HepG2 (cell line): Measurements from ENCODE around the gene PFKFB4. TPM values are rescaled to one million over a fixed set of nuclear protein-coding genes. Genes with fewer than 3 reads are reported as not detected.

Experiments used
- ATF7-NPFF ChIP-seq: sonication (generic); formaldehyde crosslinking; IDR thresholded peaks from 2 replicates; pipeline ENCODE4 v1.8.1; 2023; ENCODE audit warnings: mild to moderate bottlenecking, low read depth, missing genetic modification reagents, moderate library complexity
- EHMT2 ChIP-seq: fragments of 200-600 bp; sonication (generic); IDR thresholded peaks from 2 replicates; pipeline ENCODE4 v1.7.0; 2017; ENCODE audit warnings: antibody characterized with exemption, low read depth, low read length, borderline replicate concordance
- FOXO1 ChIP-seq: sonication (generic); formaldehyde crosslinking; IDR thresholded peaks from 2 replicates; pipeline ENCODE4 v1.4.0; 2020; ENCODE audit warnings: missing genetic modification reagents
- GLI4 ChIP-seq: sonication (generic); formaldehyde crosslinking; IDR thresholded peaks from 2 replicates; pipeline ENCODE4 v1.5.1; 2020; ENCODE audit warnings: missing genetic modification reagents, mild to moderate bottlenecking, moderate library complexity, borderline replicate concordance
- KDM1A ChIP-seq: IDR thresholded peaks from 2 replicates; pipeline ENCODE4 v1.6.1; 2016; ENCODE audit warnings: missing compliant biosample characterization
- LCORL ChIP-seq, 2 experiments: fragments of 450-650 bp in 1 of 2; sonication (generic) in 1 of 2; formaldehyde crosslinking in 1 of 2; IDR thresholded peaks; 2 replicates each; pipeline versions ENCODE4 v1.5.0 to v1.6.1; 2017 to 2020; ENCODE audit warnings: antibody characterized with exemption in 1 of 2, missing genetic modification reagents in 1 of 2
- NFE2L2 ChIP-seq: fragments of 150-350 bp; IDR thresholded peaks from 2 replicates; pipeline ENCODE4 v1.6.1; 2014; ENCODE audit warnings: low read length
- NFYB ChIP-seq: sonication (generic); formaldehyde crosslinking; IDR thresholded peaks from 2 replicates; pipeline ENCODE4 v1.4.0; 2020; ENCODE audit warnings: missing genetic modification reagents
- PRDM4 ChIP-seq: sonication (generic); formaldehyde crosslinking; IDR thresholded peaks from 2 replicates; pipeline ENCODE4 v1.9.0; 2021; ENCODE audit warnings: missing genetic modification reagents, borderline replicate concordance
- RFXAP ChIP-seq: sonication (generic); formaldehyde crosslinking; IDR thresholded peaks from 2 replicates; pipeline ENCODE4 v1.4.0; 2020; ENCODE audit warnings: missing genetic modification reagents, borderline replicate concordance
- TRIM24 ChIP-seq: sonication (generic); formaldehyde crosslinking; IDR thresholded peaks from 2 replicates; pipeline ENCODE4 v1.8.0; 2022; ENCODE audit warnings: mild to moderate bottlenecking, missing genetic modification reagents
- U2AF2 ChIP-seq: fragments of 200-400 bp; formaldehyde crosslinking; IDR thresholded peaks from 2 replicates; pipeline ENCODE4 v1.6.1; 2017; ENCODE audit warnings: low read depth, mild to moderate bottlenecking, low read length
- ZNF383 ChIP-seq: sonication (generic); formaldehyde crosslinking; IDR thresholded peaks from 2 replicates; pipeline ENCODE4 v1.4.0; 2020; ENCODE audit warnings: missing genetic modification reagents, mild to moderate bottlenecking, borderline replicate concordance
- ZNF496 ChIP-seq: sonication (generic); formaldehyde crosslinking; IDR thresholded peaks from 2 replicates; pipeline ENCODE4 v1.8.1; 2023; ENCODE audit warnings: mild to moderate bottlenecking, moderate library complexity, missing genetic modification reagents; ENCODE audit not compliant: insufficient replicate concordance
- ZNF501 ChIP-seq: sonication (generic); formaldehyde crosslinking; IDR thresholded peaks from 2 replicates; pipeline ENCODE4 v1.5.1; 2020; ENCODE audit warnings: mild to moderate bottlenecking, moderate library complexity, missing genetic modification reagents
- ZNF564 ChIP-seq: sonication (generic); formaldehyde crosslinking; IDR thresholded peaks from 2 replicates; pipeline ENCODE4 v1.8.1; 2023; ENCODE audit warnings: mild to moderate bottlenecking, missing genetic modification reagents
- ZNF776 ChIP-seq: sonication (generic); formaldehyde crosslinking; IDR thresholded peaks from 2 replicates; pipeline ENCODE4 v1.4.0; 2020; ENCODE audit warnings: mild to moderate bottlenecking, missing genetic modification reagents
- ZNF850 ChIP-seq: sonication (generic); formaldehyde crosslinking; conservative IDR thresholded peaks from 2 replicates; pipeline ENCODE4 v1.9.0; 2021; ENCODE audit warnings: mild to moderate bottlenecking, missing genetic modification reagents
- polyA plus RNA-seq, 8 experiments: library from polyadenylated mRNA; depleted of rRNA in 3 of 8; stranded (reverse) in 7 of 8; unstranded in 1 of 8; fragments of >200 nt; fragmentation: Illumina TruSeq in 4 of 8; extraction: Trizol in 4 of 8; gene quantifications; 2 replicates each; pipeline versions ENCODE4 v1.2.1 to v1.2.3, GENCODE V29; 2011 to 2016; ENCODE audit warnings: low read depth in 4 of 8, missing spikeins in 1 of 8, mixed read lengths in 1 of 8; ENCODE audit not compliant: insufficient read depth in 1 of 8
- total RNA-seq, 5 experiments: library from RNA; depleted of rRNA; stranded (reverse); fragments of >200 nt; fragmentation: Illumina TruSeq; extraction: Trizol; gene quantifications; 2 replicates each; pipeline ENCODE4 v1.2.3, GENCODE V29; 2016; ENCODE audit warnings: low read depth in 1 of 5
- TF ChIP-seq, protein P1 (sequence below): IDR thresholded peaks from 2 replicates; pipeline ENCODE4 v1.6.1; 2018; ENCODE audit warnings: missing genetic modification reagents, mild to moderate bottlenecking, missing compliant biosample characterization
- TF ChIP-seq, protein P2 (sequence below): sonication (generic); formaldehyde crosslinking; IDR thresholded peaks from 2 replicates; pipeline ENCODE4 v1.5.1; 2020; ENCODE audit warnings: missing genetic modification reagents, mild to moderate bottlenecking, borderline replicate concordance
- TF ChIP-seq, protein P3 (sequence below): sonication (generic); formaldehyde crosslinking; IDR thresholded peaks from 2 replicates; pipeline ENCODE4 v1.4.0; 2020; ENCODE audit warnings: missing genetic modification reagents
- TF ChIP-seq, protein P4 (sequence below): IDR thresholded peaks from 2 replicates; pipeline ENCODE4 v1.6.1; 2012; ENCODE audit warnings: low read depth, low read length, improper control_type of control experiment

The PFKFB4 gene
- total and polyA plus RNA-seq, 2 of the 13 experiments (the other 11 are each of a cell fraction or from before 2014, with no cell fraction given): 7.1 to 103 TPM

DNA sequence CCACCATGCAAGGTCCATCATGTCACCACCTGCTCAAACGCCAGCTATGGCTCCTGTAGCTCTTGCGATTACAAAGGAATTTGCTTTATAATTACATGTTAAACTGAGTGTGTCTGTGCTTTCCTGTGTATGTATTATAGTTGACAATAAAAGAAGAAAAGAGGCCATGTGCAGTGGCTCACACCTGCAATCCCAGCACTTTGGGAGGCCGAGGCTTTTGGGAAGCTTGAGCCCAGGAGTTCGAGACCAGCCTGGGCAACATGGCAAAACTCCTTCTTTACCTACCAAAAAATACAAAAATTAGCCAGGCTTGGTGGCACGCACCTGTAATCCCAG lies 83.0 kb downstream of the PFKFB4 start (continued):
- TF ChIP-seq PRDM4 (CRISPR knock-in tag): no peak
- TF ChIP-seq ZNF496 (CRISPR knock-in tag): no peak
- no peak for TF ChIP-seq ATF7-NPFF (CRISPR knock-in tag)
- TF ChIP-seq, protein P1, sequence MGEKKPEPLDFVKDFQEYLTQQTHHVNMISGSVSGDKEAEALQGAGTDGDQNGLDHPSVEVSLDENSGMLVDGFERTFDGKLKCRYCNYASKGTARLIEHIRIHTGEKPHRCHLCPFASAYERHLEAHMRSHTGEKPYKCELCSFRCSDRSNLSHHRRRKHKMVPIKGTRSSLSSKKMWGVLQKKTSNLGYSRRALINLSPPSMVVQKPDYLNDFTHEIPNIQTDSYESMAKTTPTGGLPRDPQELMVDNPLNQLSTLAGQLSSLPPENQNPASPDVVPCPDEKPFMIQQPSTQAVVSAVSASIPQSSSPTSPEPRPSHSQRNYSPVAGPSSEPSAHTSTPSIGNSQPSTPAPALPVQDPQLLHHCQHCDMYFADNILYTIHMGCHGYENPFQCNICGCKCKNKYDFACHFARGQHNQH (CRISPR knock-in tag): no peak
- 0 out of 2 replicates have a peak, but pooled peaks have one; percentile 35 for TF ChIP-seq RFXAP (CRISPR knock-in tag)
- no peak for TF ChIP-seq FOXO1 (CRISPR knock-in tag)
- TF ChIP-seq ZNF850: no peak
- TF ChIP-seq EHMT2: peak; percentile 73; the same call in 1 of the 2 replicates
- TF ChIP-seq, protein P2, sequence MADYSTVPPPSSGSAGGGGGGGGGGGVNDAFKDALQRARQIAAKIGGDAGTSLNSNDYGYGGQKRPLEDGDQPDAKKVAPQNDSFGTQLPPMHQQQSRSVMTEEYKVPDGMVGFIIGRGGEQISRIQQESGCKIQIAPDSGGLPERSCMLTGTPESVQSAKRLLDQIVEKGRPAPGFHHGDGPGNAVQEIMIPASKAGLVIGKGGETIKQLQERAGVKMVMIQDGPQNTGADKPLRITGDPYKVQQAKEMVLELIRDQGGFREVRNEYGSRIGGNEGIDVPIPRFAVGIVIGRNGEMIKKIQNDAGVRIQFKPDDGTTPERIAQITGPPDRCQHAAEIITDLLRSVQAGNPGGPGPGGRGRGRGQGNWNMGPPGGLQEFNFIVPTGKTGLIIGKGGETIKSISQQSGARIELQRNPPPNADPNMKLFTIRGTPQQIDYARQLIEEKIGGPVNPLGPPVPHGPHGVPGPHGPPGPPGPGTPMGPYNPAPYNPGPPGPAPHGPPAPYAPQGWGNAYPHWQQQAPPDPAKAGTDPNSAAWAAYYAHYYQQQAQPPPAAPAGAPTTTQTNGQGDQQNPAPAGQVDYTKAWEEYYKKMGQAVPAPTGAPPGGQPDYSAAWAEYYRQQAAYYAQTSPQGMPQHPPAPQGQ (CRISPR knock-in tag): no peak
- TF ChIP-seq KDM1A (CRISPR knock-in tag): 0 out of 2 replicates have a peak, but pooled peaks have one; percentile 27
- 0 out of 2 replicates have a peak, but pooled peaks have one; percentile 42 for TF ChIP-seq ZNF501 (CRISPR knock-in tag)
- TF ChIP-seq TRIM24: 0 out of 2 replicates have a peak, but pooled peaks have one; percentile 3
- no peak for TF ChIP-seq NFE2L2
- TF ChIP-seq, protein P3, sequence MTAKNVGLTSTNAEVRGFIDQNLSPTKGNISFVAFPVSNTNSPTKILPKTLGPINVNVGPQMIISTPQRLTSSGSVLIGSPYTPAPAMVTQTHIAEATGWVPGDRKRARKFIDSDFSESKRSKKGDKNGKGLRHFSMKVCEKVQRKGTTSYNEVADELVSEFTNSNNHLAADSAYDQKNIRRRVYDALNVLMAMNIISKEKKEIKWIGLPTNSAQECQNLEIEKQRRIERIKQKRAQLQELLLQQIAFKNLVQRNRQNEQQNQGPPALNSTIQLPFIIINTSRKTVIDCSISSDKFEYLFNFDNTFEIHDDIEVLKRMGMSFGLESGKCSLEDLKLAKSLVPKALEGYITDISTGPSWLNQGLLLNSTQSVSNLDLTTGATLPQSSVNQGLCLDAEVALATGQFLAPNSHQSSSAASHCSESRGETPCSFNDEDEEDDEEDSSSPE (CRISPR knock-in tag): peak; percentile 30; the same call in 1 of the 2 replicates
- TF ChIP-seq ZNF776 (CRISPR knock-in tag): no peak
- no peak for TF ChIP-seq GLI4
- no peak for TF ChIP-seq NFYB (CRISPR knock-in tag)
- TF ChIP-seq, protein P4, sequence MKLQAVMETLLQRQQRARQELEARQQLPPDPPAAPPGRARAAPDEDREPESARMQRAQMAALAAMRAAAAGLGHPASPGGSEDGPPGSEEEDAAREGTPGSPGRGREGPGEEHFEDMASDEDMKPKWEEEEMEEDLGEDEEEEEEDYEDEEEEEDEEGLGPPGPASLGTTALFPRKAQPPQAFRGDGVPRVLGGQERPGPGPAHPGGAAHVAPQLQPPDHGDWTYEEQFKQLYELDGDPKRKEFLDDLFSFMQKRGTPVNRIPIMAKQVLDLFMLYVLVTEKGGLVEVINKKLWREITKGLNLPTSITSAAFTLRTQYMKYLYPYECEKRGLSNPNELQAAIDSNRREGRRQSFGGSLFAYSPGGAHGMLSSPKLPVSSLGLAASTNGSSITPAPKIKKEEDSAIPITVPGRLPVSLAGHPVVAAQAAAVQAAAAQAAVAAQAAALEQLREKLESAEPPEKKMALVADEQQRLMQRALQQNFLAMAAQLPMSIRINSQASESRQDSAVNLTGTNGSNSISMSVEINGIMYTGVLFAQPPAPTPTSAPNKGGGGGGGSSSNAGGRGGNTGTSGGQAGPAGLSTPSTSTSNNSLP: no peak
- no peak for TF ChIP-seq U2AF2
- TF ChIP-seq LCORL (IDR thresholded peaks at IDR 0.05): no peak
- TF ChIP-seq LCORL (CRISPR knock-in tag; IDR thresholded peaks at IDR 0.05): peak; percentile 9; the same call in 1 of the 2 replicates
- TF ChIP-seq ZNF564 (CRISPR knock-in tag): peak; percentile 16; the same call in 1 of the 2 replicates
- TF ChIP-seq ZNF383 (CRISPR knock-in tag): no peak
